ENCODE data around the gene SNX11.

GRCh38 chr17:48139944-48140343 is 32.4 kb downstream of the SNX11 start:
- TF ChIP-seq CTCF (IDR thresholded peaks at IDR 0.05; ENCODE audit: low read depth, low read length, missing input control) (no peak), TAF1 (conservative IDR thresholded peaks at IDR 0.05) (no peak)

Measured in liver (tissue), 3 donors.